Measurements from ENCODE around the gene ARHGAP24.

DNA sequence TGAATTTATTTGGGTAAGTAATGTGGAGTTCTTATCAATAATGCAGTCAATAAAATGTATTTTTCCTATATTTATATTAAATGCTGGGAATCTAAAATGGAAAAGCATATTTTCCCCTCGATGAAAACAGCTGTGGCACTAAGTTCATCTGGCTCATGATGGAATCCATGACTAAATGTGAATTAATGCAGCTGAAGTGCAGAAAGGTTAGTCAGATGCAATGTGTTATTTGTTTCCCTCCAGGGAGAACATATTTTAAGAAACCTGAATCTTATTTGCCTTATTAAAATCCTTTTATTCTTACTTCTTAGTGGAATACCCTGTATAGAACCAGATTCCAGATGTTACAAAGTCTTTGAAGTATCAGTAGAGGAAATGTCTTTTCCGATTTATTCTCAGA is 247.9 kb downstream of the ARHGAP24 start:
- TF ChIP-seq POLR2AphosphoS5 (IDR thresholded peaks at IDR 0.05; ENCODE audit: low read depth, low read length) = no peak
- no peak for TF ChIP-seq TAF1 (IDR thresholded peaks at IDR 0.05; ENCODE audit: borderline replicate concordance, insufficient read depth, low read length)
- TF ChIP-seq FOXP2 (optimal IDR thresholded peaks at IDR 0.05; ENCODE audit: borderline replicate concordance, extremely low read depth, extremely low read length, insufficient read depth) = no peak
